SU-DHL-6 (cell line): ENCODE results near the gene MTA2.

ENCODE experiments used
- H2AFZ ChIP-seq: fragments of 200-600 bp; sonication (generic); 2 replicates; pipeline ENCODE4 v1.6.1; 2014; ENCODE audit warnings: low read depth, mild to moderate bottlenecking, moderate library complexity, mixed read lengths, antibody characterized with exemption, low read length; ENCODE audit not compliant: severe bottlenecking
- H3F3A ChIP-seq: fragments of 200-600 bp; shearing (Covaris generic); 2 replicates; pipeline ENCODE4 v1.6.0; 2016; ENCODE audit warnings: antibody characterized with exemption, mild to moderate bottlenecking; ENCODE audit not compliant: insufficient read depth
- H3K27ac ChIP-seq: fragments of 200-600 bp; sonication (generic); 2 replicates; pipeline ENCODE4 v1.5.1; 2016; ENCODE audit warnings: low read depth, mild to moderate bottlenecking, low read length, moderate library complexity, mixed read lengths
- H3K27me3 ChIP-seq: fragments of 200-600 bp; sonication (generic), shearing (Covaris generic); 2 replicates; pipeline ENCODE4 v1.6.0; 2014; ENCODE audit warnings: mild to moderate bottlenecking, low read length
- H3K36me3 ChIP-seq: fragments of 200-600 bp; sonication (generic); 2 replicates; pipeline ENCODE4 v1.6.1; 2014; ENCODE audit warnings: mild to moderate bottlenecking, low read length, mixed read lengths
- H3K4me2 ChIP-seq: fragments of 300-600, 200-600 bp; shearing (Covaris generic), sonication (generic); 2 replicates; pipeline ENCODE4 v1.6.0; 2014; ENCODE audit warnings: low read length, low read depth, mild to moderate bottlenecking; ENCODE audit not compliant: poor library complexity, severe bottlenecking
- H3K4me3 ChIP-seq: fragments of 200-600 bp; sonication (generic); 2 replicates; pipeline ENCODE4 v1.5.1; 2014; ENCODE audit warnings: antibody characterized with exemption, low read length, mild to moderate bottlenecking, mixed read lengths; ENCODE audit not compliant: insufficient read depth, poor library complexity, severe bottlenecking
- H3K79me2 ChIP-seq: fragments of 200-600 bp; sonication (generic); 2 replicates; pipeline ENCODE4 v1.6.1; 2014; ENCODE audit warnings: mild to moderate bottlenecking, low read length, moderate library complexity; ENCODE audit not compliant: insufficient read depth
- H3K9ac ChIP-seq: fragments of 200-600 bp; sonication (generic); 2 replicates; pipeline ENCODE4 v1.7.0; 2014; ENCODE audit warnings: mild to moderate bottlenecking, low read length
- H3K9me2 ChIP-seq: fragments of 200-600 bp; sonication (generic); replicated peaks from 2 replicates; pipeline ENCODE4 v1.6.1; 2014; ENCODE audit warnings: low read length; ENCODE audit not compliant: insufficient read depth
- H3K9me3 ChIP-seq: fragments of 200-600 bp; sonication (generic); 2 replicates; pipeline ENCODE4 v1.6.1; 2014; ENCODE audit warnings: low read length, mixed read lengths; ENCODE audit not compliant: insufficient read depth
- H4K20me1 ChIP-seq: fragments of 200-600 bp; sonication (generic); 2 replicates; pipeline ENCODE4 v1.6.1; 2014; ENCODE audit warnings: low read depth, mild to moderate bottlenecking, antibody characterized with exemption, low read length, moderate library complexity, mixed read lengths
- EZH2phosphoT487 ChIP-seq: fragments of 200-600 bp; sonication (generic), shearing (Covaris generic); conservative IDR thresholded peaks from 2 replicates; pipeline ENCODE4 v1.6.1; 2018; ENCODE audit warnings: mild to moderate bottlenecking, antibody characterized with exemption, low read length, moderate library complexity, mixed read lengths
- TF ChIP-seq, protein P1 (sequence below): fragments of 200-600 bp; sonication (generic); IDR thresholded peaks from one replicate; pipeline ENCODE4 v1.5.1; 2017; ENCODE audit warnings: antibody characterized with exemption, mild to moderate bottlenecking, low read length, moderate library complexity; ENCODE audit not compliant: insufficient read depth, poor library complexity, severe bottlenecking

The MTA2 gene

DNA sequence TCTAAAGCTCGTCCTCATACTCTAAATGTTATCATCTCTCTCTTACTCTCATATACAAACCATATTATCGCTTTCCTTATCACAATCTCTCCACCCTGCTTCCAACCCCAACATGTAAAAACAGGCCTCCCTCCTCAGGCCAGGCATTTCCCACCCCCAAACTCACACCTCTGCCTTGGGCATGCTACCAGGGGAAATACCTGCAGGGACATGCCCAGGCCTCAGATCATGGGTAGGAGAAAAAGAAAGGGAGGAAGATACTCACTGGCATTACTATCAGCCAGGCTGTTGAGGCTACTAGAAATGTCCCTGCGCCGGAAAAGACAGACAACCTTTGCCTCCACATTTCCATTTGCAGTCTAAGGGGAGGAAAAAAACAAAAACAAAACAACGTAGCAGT lies 1.8 kb downstream of the MTA2 start:
- Histone ChIP-seq H4K20me1 (no peaks in the 10 kb centered on the region), H3K27me3 (no peaks in the 10 kb centered on the region), H3K27ac (peak overlapping the region; percentile 84), H3K4me3 (peak overlapping the region; percentile 88), H2AFZ (no peak overlapping the region), H3F3A (peaks cover 28% of the 10 kb centered on the region), H3K9ac (peak overlapping the region; percentile 99), H3K9me2 (no peaks in the 10 kb centered on the region), H3K4me2 (peak overlapping the region; percentile 90), H3K36me3 (peaks cover 18% of the 10 kb centered on the region; the same call in 1 of the 2 replicates), H3K9me3 (no peaks in the 10 kb centered on the region), H3K79me2 (peaks cover 33% of the 10 kb centered on the region)
- no peak for TF ChIP-seq EZH2phosphoT487
- TF ChIP-seq, protein P1, sequence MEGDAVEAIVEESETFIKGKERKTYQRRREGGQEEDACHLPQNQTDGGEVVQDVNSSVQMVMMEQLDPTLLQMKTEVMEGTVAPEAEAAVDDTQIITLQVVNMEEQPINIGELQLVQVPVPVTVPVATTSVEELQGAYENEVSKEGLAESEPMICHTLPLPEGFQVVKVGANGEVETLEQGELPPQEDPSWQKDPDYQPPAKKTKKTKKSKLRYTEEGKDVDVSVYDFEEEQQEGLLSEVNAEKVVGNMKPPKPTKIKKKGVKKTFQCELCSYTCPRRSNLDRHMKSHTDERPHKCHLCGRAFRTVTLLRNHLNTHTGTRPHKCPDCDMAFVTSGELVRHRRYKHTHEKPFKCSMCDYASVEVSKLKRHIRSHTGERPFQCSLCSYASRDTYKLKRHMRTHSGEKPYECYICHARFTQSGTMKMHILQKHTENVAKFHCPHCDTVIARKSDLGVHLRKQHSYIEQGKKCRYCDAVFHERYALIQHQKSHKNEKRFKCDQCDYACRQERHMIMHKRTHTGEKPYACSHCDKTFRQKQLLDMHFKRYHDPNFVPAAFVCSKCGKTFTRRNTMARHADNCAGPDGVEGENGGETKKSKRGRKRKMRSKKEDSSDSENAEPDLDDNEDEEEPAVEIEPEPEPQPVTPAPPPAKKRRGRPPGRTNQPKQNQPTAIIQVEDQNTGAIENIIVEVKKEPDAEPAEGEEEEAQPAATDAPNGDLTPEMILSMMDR, result no peak

DNA sequence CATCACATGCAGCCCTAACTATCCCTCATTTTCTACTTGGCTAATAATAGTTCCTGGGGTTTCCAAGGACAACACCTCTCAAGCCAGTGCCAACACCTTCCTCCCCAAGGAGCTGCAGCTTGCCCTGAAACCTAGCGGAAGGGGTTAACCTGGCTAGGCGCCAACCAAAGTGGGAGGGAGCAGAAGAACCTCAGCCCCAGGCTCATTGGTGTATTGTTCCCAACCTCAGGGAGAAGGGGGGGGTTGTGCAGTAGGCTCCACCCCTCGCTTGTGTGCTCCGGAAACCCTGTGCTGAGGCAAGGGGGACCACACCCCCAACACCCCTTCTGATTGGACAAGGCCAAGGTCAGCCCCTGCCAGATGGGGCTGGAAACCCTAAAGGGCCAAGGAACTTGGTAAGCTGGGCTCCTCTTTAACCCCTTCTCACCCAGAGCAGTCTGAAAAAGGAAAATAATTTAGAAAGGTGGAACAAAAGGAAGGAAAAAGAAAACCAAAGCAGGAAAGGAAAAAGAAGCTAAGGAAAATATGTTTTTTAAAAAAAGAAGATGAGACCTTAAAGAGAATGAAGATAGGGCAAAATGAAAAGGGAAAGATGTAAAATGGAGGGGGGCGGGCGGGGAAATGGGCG lies 2.5 kb downstream of the MTA2 start:
- Histone ChIP-seq H3K4me3 (peak overlapping the region; percentile 20), H3K9me2 (no peaks in the 10 kb centered on the region), H3K79me2 (peaks cover 33% of the 10 kb centered on the region), H3K4me2 (peak overlapping the region; percentile 90), H2AFZ (no peak overlapping the region), H3K27me3 (no peaks in the 10 kb centered on the region), H3K9me3 (no peaks in the 10 kb centered on the region), H3F3A (peaks cover 34% of the 10 kb centered on the region), H4K20me1 (no peaks in the 10 kb centered on the region), H3K36me3 (peaks cover 18% of the 10 kb centered on the region; the same call in 1 of the 2 replicates), H3K9ac (peak overlapping the region; percentile 5; the same call in 1 of the 2 replicates), H3K27ac (peak overlapping the region; percentile 84)
- no peak for TF ChIP-seq EZH2phosphoT487
- TF ChIP-seq, protein P1, result no peak

DNA sequence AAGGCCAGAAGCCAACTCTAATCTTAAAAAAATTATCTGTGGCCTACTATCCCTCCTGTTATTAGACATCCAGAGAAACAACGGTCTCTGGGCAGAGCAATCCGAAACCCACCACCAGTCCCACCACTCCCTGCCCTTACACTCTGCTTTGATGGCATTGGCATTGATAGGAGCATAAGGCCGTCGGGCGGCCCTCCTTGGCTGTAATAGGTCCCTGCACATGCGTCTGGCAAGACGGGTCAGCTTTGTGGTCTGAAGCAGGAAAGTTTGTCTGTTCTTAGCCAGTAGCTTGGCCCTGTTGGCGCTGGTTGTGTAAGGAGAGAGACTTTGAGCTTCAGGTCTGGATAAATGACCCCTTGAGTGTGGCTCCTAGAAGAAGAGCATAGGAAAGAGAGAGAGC lies 6.5 kb downstream of the MTA2 start:
- Histone ChIP-seq H3K4me3 (no peak overlapping the region), H3K9me2 (no peaks in the 10 kb centered on the region), H3K9ac (no peak overlapping the region), H3K4me2 (no peak overlapping the region), H3K27me3 (no peaks in the 10 kb centered on the region), H3K27ac (no peak overlapping the region), H4K20me1 (no peaks in the 10 kb centered on the region), H2AFZ (no peak overlapping the region), H3K9me3 (no peaks in the 10 kb centered on the region), H3K79me2 (peaks cover 28% of the 10 kb centered on the region), H3K36me3 (peaks cover 17% of the 10 kb centered on the region; the same call in 1 of the 2 replicates), H3F3A (peaks cover 40% of the 10 kb centered on the region)
- TF ChIP-seq EZH2phosphoT487, result no peak
- TF ChIP-seq, protein P1, result no peak
